Measurements from ENCODE around the gene DLGAP1. TPM values are rescaled to one million over a fixed set of nuclear protein-coding genes. Genes with fewer than 3 reads are reported as not detected.
"Not testable (repeated sequence)": the region's sequence is repeated elsewhere in the genome, so short reads cannot be mapped to it uniquely, and the experiment has no call there.

Gene DLGAP1
- total RNA-seq (7.5 TPM), polyA plus RNA-seq (2.1 TPM)

DNA sequence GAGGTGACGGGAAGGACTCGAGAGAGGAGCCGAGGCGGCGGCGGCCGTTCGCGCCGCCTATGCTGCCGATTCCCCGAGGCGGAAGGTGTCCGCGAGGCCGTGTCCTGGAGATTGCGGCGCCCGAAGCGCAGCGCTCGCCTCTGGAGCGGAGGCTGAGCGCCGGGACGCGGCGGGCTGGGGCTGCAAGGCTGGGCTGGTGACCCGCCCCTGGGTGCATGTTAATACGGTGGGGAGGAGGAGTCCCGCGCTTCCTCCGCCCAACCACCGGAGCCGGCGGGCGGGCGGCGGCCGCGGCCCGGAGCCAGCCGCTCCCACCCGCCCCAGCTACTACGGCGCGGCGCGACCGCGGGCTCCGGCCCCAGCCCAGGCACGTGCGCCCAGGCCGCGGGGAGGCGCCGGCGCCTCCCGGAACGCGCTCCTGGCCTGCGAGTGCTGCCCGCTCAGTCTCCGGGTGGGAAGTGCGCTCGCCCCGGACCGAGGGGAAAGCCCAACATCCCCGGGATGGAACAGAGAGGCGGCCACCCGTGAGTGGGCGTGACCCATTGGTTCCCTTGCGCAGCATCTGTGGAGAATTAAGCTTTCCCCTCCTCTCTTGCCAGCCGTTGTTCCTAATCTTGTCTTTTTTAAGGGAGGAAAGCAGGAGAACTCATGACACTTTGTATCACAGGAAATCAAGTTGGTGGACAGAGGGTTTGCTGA, at the start of gene DLGAP1:
TSS of gene DLGAP1 (minus strand) at position 195 of the 699 bp plus-strand sequence.
- no peaks in the 10 kb centered on the region for H3K36me3 ChIP-seq (ENCODE audit: insufficient read depth)
- no peaks in the 10 kb centered on the region for H3K4me1 ChIP-seq (ENCODE audit: insufficient read depth)
- H3K4me3 ChIP-seq (ENCODE audit: low read depth, low read length) = peak within 1 kb of the TSS; percentile 52
- no peak within 1 kb of the TSS for H3K27ac ChIP-seq (ENCODE audit: low read depth)
- WGBS = under 1% methylated on average over 75 of the region's 75 CpGs
- no peak for DNase-seq (ENCODE audit: extremely low spot score)

- 90% methylated on average over 4 of the region's 4 CpGs for WGBS
- not testable (repeated sequence) for DNase-seq (ENCODE audit: extremely low spot score); H3K4me3 ChIP-seq (ENCODE audit: low read depth, low read length); H3K27ac ChIP-seq (ENCODE audit: low read depth); H3K4me1 ChIP-seq (ENCODE audit: insufficient read depth); H3K36me3 ChIP-seq (ENCODE audit: insufficient read depth)
These were observed 39.7 kb upstream of the DLGAP1 start for GRCh38 chr18:4494703-4495284.

- 31% methylated on average over 3 of the region's 3 CpGs for WGBS
- Histone ChIP-seq H3K4me1 (ENCODE audit: insufficient read depth) (no peaks in the 10 kb centered on the region), H3K36me3 (ENCODE audit: insufficient read depth) (no peaks in the 10 kb centered on the region), H3K4me3 (ENCODE audit: low read depth, low read length) (no peak overlapping the region), H3K27ac (ENCODE audit: low read depth) (no peak overlapping the region)
- no peak for DNase-seq (ENCODE audit: extremely low spot score)
These were observed 13.4 kb upstream of the DLGAP1 start for GRCh38 chr18:4468511-4468910.

- Histone ChIP-seq H3K36me3 (ENCODE audit: insufficient read depth) (no peaks in the 10 kb centered on the region), H3K4me3 (ENCODE audit: low read depth, low read length) (peak overlapping the region; percentile 52), H3K27ac (ENCODE audit: low read depth) (no peak overlapping the region), H3K4me1 (ENCODE audit: insufficient read depth) (no peaks in the 10 kb centered on the region)
- 1% methylated on average over 65 of the region's 65 CpGs for WGBS
- no peak for DNase-seq (ENCODE audit: extremely low spot score)
These were observed 482 bp downstream of the DLGAP1 start for GRCh38 chr18:4454537-4455112.

DNA sequence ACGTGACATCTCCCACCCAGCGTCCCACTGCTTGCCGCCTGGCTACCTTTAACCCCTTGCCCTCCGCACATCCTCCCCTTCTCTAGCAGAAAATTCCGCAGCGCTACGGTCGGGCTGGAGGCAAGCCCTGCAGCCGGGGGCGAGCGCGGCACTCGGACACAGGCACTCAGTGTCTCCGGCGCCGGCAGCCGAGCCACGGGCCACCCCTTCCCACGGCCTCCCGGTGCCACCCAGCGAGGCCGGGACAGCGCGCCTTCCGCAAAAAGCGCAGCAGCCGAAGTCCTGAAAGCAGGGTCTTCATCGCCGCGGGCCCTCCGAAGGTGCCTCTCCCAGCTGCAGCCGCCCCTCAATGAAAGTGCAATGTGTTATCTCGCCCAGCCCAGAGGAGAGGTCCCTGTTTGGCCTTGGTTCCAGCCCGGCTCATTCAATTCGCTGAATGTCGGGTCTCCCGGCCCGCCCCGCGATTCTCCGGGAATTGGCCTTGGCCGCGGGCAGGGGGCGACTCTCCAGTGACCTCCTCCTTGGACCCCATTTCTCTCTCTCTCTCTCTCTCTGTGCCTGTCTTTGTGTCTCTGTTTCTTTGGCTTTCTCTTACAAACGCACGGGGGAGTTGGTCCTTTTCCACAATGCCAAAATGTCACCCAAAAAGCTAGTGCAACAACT, 1.1 kb downstream of the DLGAP1 start:
- Histone ChIP-seq H3K4me1 (ENCODE audit: insufficient read depth) (no peaks in the 10 kb centered on the region), H3K27ac (ENCODE audit: low read depth) (no peak overlapping the region), H3K36me3 (ENCODE audit: insufficient read depth) (no peaks in the 10 kb centered on the region), H3K4me3 (ENCODE audit: low read depth, low read length) (peak overlapping the region; percentile 52)
- WGBS = 3% methylated on average over 46 of the region's 46 CpGs
- no peak for DNase-seq (ENCODE audit: extremely low spot score)

GRCh38 chr18:4453567-4453873, 1.6 kb downstream of the DLGAP1 start:
- H3K27ac ChIP-seq (ENCODE audit: low read depth) = no peak overlapping the region
- DNase-seq (ENCODE audit: extremely low spot score) = no peak

DNA sequence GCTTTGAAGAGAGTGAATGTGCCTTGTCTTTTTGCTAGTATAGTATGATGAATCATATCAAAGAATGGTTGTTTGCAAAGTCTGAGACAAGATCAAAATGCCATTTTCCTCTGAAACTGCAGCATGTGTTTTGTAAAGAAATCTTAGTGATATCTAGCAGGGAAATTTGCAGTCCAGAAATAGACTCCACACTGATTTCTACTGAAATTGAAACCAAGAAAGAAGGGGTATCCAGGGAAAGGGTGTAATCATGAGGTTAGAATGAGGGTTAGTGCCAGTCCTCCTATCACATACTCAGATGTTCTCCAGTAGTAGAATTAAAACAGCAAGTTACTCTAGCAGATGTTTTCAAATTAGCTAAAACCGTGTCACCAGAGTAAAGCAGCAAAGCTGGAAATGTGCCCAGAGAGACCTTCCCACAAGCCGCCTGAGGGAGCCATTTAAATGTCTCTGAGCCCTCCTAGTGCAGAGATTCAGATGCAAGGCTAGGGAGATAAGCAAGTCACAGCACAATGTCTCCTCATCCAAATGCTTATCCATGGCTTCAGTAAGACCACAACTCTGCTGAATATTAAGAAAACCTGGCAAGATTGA, 4.9 kb downstream of the DLGAP1 start:
- H3K4me3 ChIP-seq (ENCODE audit: low read depth, low read length) = no peak overlapping the region
- no peaks in the 10 kb centered on the region for H3K4me1 ChIP-seq (ENCODE audit: insufficient read depth)
- no peak overlapping the region for H3K27ac ChIP-seq (ENCODE audit: low read depth)
- H3K36me3 ChIP-seq (ENCODE audit: insufficient read depth) = no peaks in the 10 kb centered on the region
- no peak for DNase-seq (ENCODE audit: extremely low spot score)
- WGBS = 21% methylated on average over 2 of the region's 2 CpGs

More at GRCh38 chr18:4453567-4453873, 1.6 kb downstream of the DLGAP1 start:
- 13% methylated on average over 8 of the region's 8 CpGs for WGBS
- Histone ChIP-seq H3K36me3 (ENCODE audit: insufficient read depth) (no peaks in the 10 kb centered on the region), H3K4me1 (ENCODE audit: insufficient read depth) (no peaks in the 10 kb centered on the region), H3K4me3 (ENCODE audit: low read depth, low read length) (peak overlapping the region; percentile 52)

DNA sequence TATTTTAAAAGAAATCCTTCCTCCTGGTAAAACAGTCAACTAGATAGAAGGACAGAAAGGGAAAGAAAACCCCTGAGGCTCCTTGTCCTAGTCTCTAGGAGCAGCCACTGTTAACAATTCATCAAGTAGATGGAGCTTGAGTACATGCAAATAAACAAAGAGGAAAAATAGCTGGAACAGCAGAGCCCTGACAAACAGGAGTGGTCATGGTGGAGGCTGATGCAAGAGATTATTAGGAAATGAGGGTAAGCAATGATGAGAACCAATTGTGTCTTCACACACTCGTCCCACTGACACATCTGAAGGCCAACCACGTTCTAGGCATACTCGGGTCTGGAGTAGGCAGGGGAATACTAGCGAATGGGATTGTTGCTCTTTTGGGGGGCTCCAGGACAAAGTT, 9.2 kb downstream of the DLGAP1 start:
- Histone ChIP-seq H3K4me3 (ENCODE audit: low read depth, low read length) (no peak overlapping the region), H3K27ac (ENCODE audit: low read depth) (no peak overlapping the region), H3K4me1 (ENCODE audit: insufficient read depth) (no peaks in the 10 kb centered on the region), H3K36me3 (ENCODE audit: insufficient read depth) (no peaks in the 10 kb centered on the region)
- no peak for DNase-seq (ENCODE audit: extremely low spot score)
- 87% methylated on average over 4 of the region's 4 CpGs for WGBS

DNA sequence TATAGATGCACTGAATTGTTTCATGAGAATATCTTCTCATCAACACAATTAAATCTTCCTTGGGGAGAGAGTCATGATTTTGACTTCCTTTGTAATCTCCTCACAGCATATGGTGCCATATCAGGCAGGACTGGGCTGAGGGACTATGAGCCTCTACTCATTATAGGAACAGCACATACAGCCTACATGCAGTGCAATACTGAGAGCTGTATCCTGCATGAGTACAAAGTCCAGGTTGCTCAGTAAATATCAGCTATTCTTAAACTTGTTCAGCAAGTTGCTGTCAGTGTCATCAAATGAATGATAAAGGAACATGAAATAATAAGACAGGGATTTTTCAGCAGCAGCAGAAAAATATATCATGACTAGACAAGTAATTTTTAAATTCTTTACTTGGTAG, 10.8 kb downstream of the DLGAP1 start:
- DNase-seq (ENCODE audit: extremely low spot score) = no peak
- no peaks in the 10 kb centered on the region for H3K36me3 ChIP-seq (ENCODE audit: insufficient read depth)
- H3K4me1 ChIP-seq (ENCODE audit: insufficient read depth) = no peaks in the 10 kb centered on the region
- H3K27ac ChIP-seq (ENCODE audit: low read depth) = no peak overlapping the region
- no peak overlapping the region for H3K4me3 ChIP-seq (ENCODE audit: low read depth, low read length)

DNA sequence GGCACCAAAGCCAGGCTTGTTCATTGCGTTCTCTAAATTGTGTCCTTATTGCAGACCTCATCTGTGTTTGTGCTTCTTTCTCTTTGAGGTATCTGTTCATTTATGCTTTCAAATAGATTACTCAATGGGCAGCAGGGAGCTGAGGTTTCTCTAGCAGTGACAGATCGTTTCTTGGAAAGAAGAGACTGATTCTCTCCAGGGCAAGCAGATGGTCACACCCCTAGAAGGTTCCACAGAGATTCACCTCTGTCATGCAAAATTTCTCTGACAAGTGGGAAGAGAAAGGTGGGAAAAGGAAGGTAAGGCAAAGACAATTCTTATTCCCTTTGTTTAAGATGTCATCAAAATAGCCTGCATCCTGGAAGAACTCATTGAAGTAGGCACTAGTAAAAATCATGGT, 14.0 kb downstream of the DLGAP1 start:
- no peak for DNase-seq (ENCODE audit: extremely low spot score)
- 62% methylated on average over 2 of the region's 2 CpGs for WGBS
- Histone ChIP-seq H3K27ac (ENCODE audit: low read depth) (no peak overlapping the region), H3K4me3 (ENCODE audit: low read depth, low read length) (no peak overlapping the region), H3K4me1 (ENCODE audit: insufficient read depth) (no peaks in the 10 kb centered on the region), H3K36me3 (ENCODE audit: insufficient read depth) (no peaks in the 10 kb centered on the region)

- Histone ChIP-seq H3K27ac (ENCODE audit: low read depth) (no peak overlapping the region), H3K4me3 (ENCODE audit: low read depth, low read length) (no peak overlapping the region), H3K36me3 (ENCODE audit: insufficient read depth) (no peaks in the 10 kb centered on the region), H3K4me1 (ENCODE audit: insufficient read depth) (no peaks in the 10 kb centered on the region)
- DNase-seq (ENCODE audit: extremely low spot score) = no peak
- WGBS = 75% methylated on average over 5 of the region's 5 CpGs
These were observed 16.2 kb downstream of the DLGAP1 start for GRCh38 chr18:4438938-4439337.

GRCh38 chr18:4433717-4434116, 21.4 kb downstream of the DLGAP1 start:
- DNase-seq (ENCODE audit: extremely low spot score) = no peak
- H3K36me3 ChIP-seq (ENCODE audit: insufficient read depth) = no peaks in the 10 kb centered on the region
- 67% methylated on average over 1 of the region's 1 CpG for WGBS

DNA sequence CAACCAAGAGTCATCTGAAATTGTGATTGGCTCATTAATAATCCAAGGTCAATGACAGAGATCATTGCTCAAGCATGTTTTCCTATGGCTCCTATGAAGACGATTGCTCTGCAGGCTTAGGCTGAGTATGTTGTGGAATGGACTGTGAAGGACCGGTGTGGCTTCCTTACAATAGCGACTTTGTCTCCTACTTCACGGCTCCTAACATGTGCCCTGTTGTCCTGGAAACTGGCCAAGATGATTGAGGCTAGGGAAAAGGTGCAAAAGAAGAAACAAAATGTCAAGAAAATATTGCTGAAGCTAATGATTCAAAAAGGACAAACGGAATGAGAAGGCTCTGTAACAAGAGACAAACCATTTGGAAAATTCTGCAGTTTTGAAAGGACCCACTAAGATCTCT, 24.3 kb downstream of the DLGAP1 start:
- Histone ChIP-seq H3K4me1 (ENCODE audit: insufficient read depth) (no peaks in the 10 kb centered on the region), H3K27ac (ENCODE audit: low read depth) (no peak overlapping the region), H3K4me3 (ENCODE audit: low read depth, low read length) (no peak overlapping the region), H3K36me3 (ENCODE audit: insufficient read depth) (no peaks in the 10 kb centered on the region)
- no peak for DNase-seq (ENCODE audit: extremely low spot score)
- WGBS = 77% methylated on average over 5 of the region's 5 CpGs

More at GRCh38 chr18:4433717-4434116, 21.4 kb downstream of the DLGAP1 start:
- no peaks in the 10 kb centered on the region for H3K4me1 ChIP-seq (ENCODE audit: insufficient read depth)
- H3K4me3 ChIP-seq (ENCODE audit: low read depth, low read length) = no peak overlapping the region
- H3K27ac ChIP-seq (ENCODE audit: low read depth) = no peak overlapping the region

GRCh38 chr18:4417714-4418113, 37.4 kb downstream of the DLGAP1 start:
- WGBS = 55% methylated on average over 4 of the region's 4 CpGs
- H3K27ac ChIP-seq (ENCODE audit: low read depth) = no peak overlapping the region
- H3K4me3 ChIP-seq (ENCODE audit: low read depth, low read length) = no peak overlapping the region
- H3K36me3 ChIP-seq (ENCODE audit: insufficient read depth) = no peaks in the 10 kb centered on the region
- DNase-seq (ENCODE audit: extremely low spot score) = no peak
- no peaks in the 10 kb centered on the region for H3K4me1 ChIP-seq (ENCODE audit: insufficient read depth)
